ENCODE results near the gene MT1E.

Gene MT1E

GRCh38 chr16:56658327-56658875 lies 32.8 kb downstream of the MT1E start (continued):
- TF ChIP-seq ZNF112 (tag by site-specific recombination; IDR thresholded peaks at IDR 0.05) = no peak

- H3K4me3 ChIP-seq (ENCODE audit: low read depth, low read length) = no peak overlapping the region
- CTCF ChIA-PET = no interaction called here
- no peaks in the 10 kb centered on the region; the same call in 1 of the 2 replicates for H3K4me1 ChIP-seq (ENCODE audit: control insufficient read depth, insufficient read depth, low read length)
- H3K36me3 ChIP-seq (ENCODE audit: control insufficient read depth in 2 of 2, insufficient read depth in 1 of 2, low read length in 2 of 2) = no peaks in the 10 kb centered on the region
- H3K27ac ChIP-seq (ENCODE audit: extremely low read depth, low read depth, low read length) = no peak overlapping the region
- POLR2A ChIA-PET = interaction anchor here (0.6 kb wide), 1 partner anchor 1808 kb away, joined by 3 read pairs; no protein-coding TSS in a partner anchor
- no peaks in the 10 kb centered on the region for H3K9me3 ChIP-seq (ENCODE audit: control insufficient read depth, insufficient read depth, low read depth, low read length)
- TF ChIP-seq ZBTB10 (tag by site-specific recombination; IDR thresholded peaks at IDR 0.05) (no peak), ZBTB6 (tag by site-specific recombination; IDR thresholded peaks at IDR 0.05) (no peak), IKZF3 (tag by site-specific recombination; IDR thresholded peaks at IDR 0.05) (no peak), GLI4 (tag by site-specific recombination; IDR thresholded peaks at IDR 0.05) (no peak), ZNF792 (tag by site-specific recombination; IDR thresholded peaks at IDR 0.05) (no peak), ZNF704 (tag by site-specific recombination; IDR thresholded peaks at IDR 0.05) (no peak), KLF16 (tag by site-specific recombination; IDR thresholded peaks at IDR 0.05) (no peak), PRDM2 (tag by site-specific recombination; IDR thresholded peaks at IDR 0.05; ENCODE audit: borderline replicate concordance) (no peak), ZNF473 (tag by site-specific recombination; IDR thresholded peaks at IDR 0.05) (no peak), ZNF157 (tag by site-specific recombination; IDR thresholded peaks at IDR 0.05) (no peak), ZNF785 (tag by site-specific recombination; IDR thresholded peaks at IDR 0.05) (no peak), ZNF571 (tag by site-specific recombination; IDR thresholded peaks at IDR 0.05) (no peak), ZNF580 (tag by site-specific recombination; IDR thresholded peaks at IDR 0.05) (no peak), ZBTB7A (tag by site-specific recombination; IDR thresholded peaks at IDR 0.05; ENCODE audit: low read depth) (no peak), ZFP69B (tag by site-specific recombination; IDR thresholded peaks at IDR 0.05) (no peak), ZNF184 (tag by site-specific recombination; IDR thresholded peaks at IDR 0.05) (no peak), SCRT1 (tag by site-specific recombination; IDR thresholded peaks at IDR 0.05; ENCODE audit: borderline replicate concordance) (no peak)
These were observed 37.1 kb downstream of the MT1E start for GRCh38 chr16:56662357-56663354.

Data from HEK293 (cell line).